WTC11 (cell line): Measurements from ENCODE around the gene BMP3. TPM values are rescaled to one million over a fixed set of nuclear protein-coding genes. Genes with fewer than 3 reads are reported as not detected.

Experiments used
- ATAC-seq: fragments of 200-7000 bp; cut with Tn5 transposase; 2 replicates; pipeline ENCODE4 v1.10.0; 2021; ENCODE audit warnings: mild to moderate bottlenecking, moderate library complexity
- CTCF ChIA-PET: fragments of 300-600 bp; sonication (Branson Sonifier 250); formaldehyde crosslinking; loops from one replicate; lab custom pipeline; 2021; ENCODE audit warnings: antibody characterized with exemption; lab: Charles Lee
- POLR2A ChIA-PET: fragments of 350-600 bp; sonication (Branson Sonifier 250); formaldehyde crosslinking; loops from one replicate; lab custom pipeline; 2021; ENCODE audit warnings: antibody characterized with exemption; lab: Charles Lee
- DNase-seq: peaks from one replicate; pipeline ENCODE4 v3.0.0; 2021; ENCODE audit warnings: low spot score
- H3K27ac Mint-ChIP-seq: 2 replicates; pipeline ENCODE4 v1.8.0; 2021; ENCODE audit warnings: mixed read lengths
- H3K27me3 Mint-ChIP-seq: 2 replicates; pipeline ENCODE4 v1.8.0; 2021; ENCODE audit warnings: low read depth, mild to moderate bottlenecking, moderate library complexity, mixed read lengths
- H3K36me3 Mint-ChIP-seq: 2 replicates; pipeline ENCODE4 v1.8.0; 2021; ENCODE audit warnings: mixed read lengths
- H3K4me1 Mint-ChIP-seq: 2 replicates; pipeline ENCODE4 v1.8.0; 2022; ENCODE audit warnings: mixed read lengths
- H3K4me3 Mint-ChIP-seq: 2 replicates; pipeline ENCODE4 v1.8.0; 2021; ENCODE audit warnings: mild to moderate bottlenecking, moderate library complexity, mixed read lengths
- H3K9me3 Mint-ChIP-seq: 2 replicates; pipeline ENCODE4 v1.8.0; 2021; ENCODE audit warnings: mixed read lengths
- CREB1 ChIP-seq: sonication (generic); formaldehyde crosslinking; IDR thresholded peaks from 2 replicates; pipeline ENCODE4 v1.8.0; 2023; ENCODE audit warnings: mild to moderate bottlenecking, missing genetic modification reagents
- E2F4 ChIP-seq: sonication (generic); formaldehyde crosslinking; IDR thresholded peaks from 2 replicates; pipeline ENCODE4 v1.8.1; 2022; ENCODE audit warnings: low read depth, mild to moderate bottlenecking, moderate library complexity, missing genetic modification reagents, borderline replicate concordance
- ELF4 ChIP-seq: sonication (generic); formaldehyde crosslinking; IDR thresholded peaks from 2 replicates; pipeline ENCODE4 v1.8.1; 2022; ENCODE audit warnings: low read depth, mild to moderate bottlenecking, moderate library complexity, missing genetic modification reagents
- EMX1 ChIP-seq: fragments of 250-450 bp; sonication (Bioruptor Pico); IDR thresholded peaks from 2 replicates; pipeline ENCODE4 v1.8.0; 2021; ENCODE audit warnings: mild to moderate bottlenecking
- ETV6 ChIP-seq: sonication (generic); formaldehyde crosslinking; IDR thresholded peaks from 2 replicates; pipeline ENCODE4 v1.8.1; 2022; ENCODE audit warnings: mild to moderate bottlenecking, missing genetic modification reagents
- MLX ChIP-seq: sonication (generic); formaldehyde crosslinking; IDR thresholded peaks from 2 replicates; pipeline ENCODE4 v1.8.1; 2023; ENCODE audit warnings: mild to moderate bottlenecking, missing genetic modification reagents, moderate library complexity
- RORB ChIP-seq: fragments of 250-450 bp; sonication (Bioruptor Pico); IDR thresholded peaks from 2 replicates; pipeline ENCODE4 v1.9.0; 2021; ENCODE audit warnings: mild to moderate bottlenecking
- SMAD3 ChIP-seq: sonication (generic); formaldehyde crosslinking; IDR thresholded peaks from 2 replicates; pipeline ENCODE4 v1.8.0; 2022; ENCODE audit warnings: missing genetic modification reagents, mild to moderate bottlenecking, borderline replicate concordance
- TCF7 ChIP-seq: sonication (generic); formaldehyde crosslinking; IDR thresholded peaks from 2 replicates; pipeline ENCODE4 v1.8.0; 2022; ENCODE audit warnings: mild to moderate bottlenecking, low read depth, missing genetic modification reagents, moderate library complexity
- ZNF671 ChIP-seq: fragments of 250-450 bp; sonication (Bioruptor Pico); IDR thresholded peaks from 2 replicates; pipeline ENCODE4 v1.8.0; 2021; ENCODE audit warnings: mild to moderate bottlenecking
- total RNA-seq: library from RNA; stranded (reverse); gene quantifications from 3 replicates; pipeline ENCODE4 v1.2.3, GENCODE V29; 2021
- TF ChIP-seq, protein P1 (sequence below): fragments of 250-450 bp; sonication (Bioruptor Pico); IDR thresholded peaks from 2 replicates; pipeline ENCODE4 v1.8.0; 2021; ENCODE audit warnings: mild to moderate bottlenecking
- TF ChIP-seq, protein P2 (sequence below): sonication (generic); formaldehyde crosslinking; IDR thresholded peaks from 2 replicates; pipeline ENCODE4 v1.8.0; 2022; ENCODE audit warnings: mild to moderate bottlenecking, missing genetic modification reagents
- TF ChIP-seq, protein P3 (sequence below): sonication (generic); formaldehyde crosslinking; IDR thresholded peaks from 2 replicates; pipeline ENCODE4 v1.8.1; 2022; ENCODE audit warnings: mild to moderate bottlenecking, moderate library complexity, missing genetic modification reagents
- TF ChIP-seq, protein P4 (sequence below): sonication (generic); formaldehyde crosslinking; IDR thresholded peaks from 2 replicates; pipeline ENCODE4 v1.8.0; 2022; ENCODE audit warnings: mild to moderate bottlenecking, missing genetic modification reagents

The BMP3 gene
- total RNA-seq, 1 experiment from 2014 or later, result 0.55 TPM

DNA sequence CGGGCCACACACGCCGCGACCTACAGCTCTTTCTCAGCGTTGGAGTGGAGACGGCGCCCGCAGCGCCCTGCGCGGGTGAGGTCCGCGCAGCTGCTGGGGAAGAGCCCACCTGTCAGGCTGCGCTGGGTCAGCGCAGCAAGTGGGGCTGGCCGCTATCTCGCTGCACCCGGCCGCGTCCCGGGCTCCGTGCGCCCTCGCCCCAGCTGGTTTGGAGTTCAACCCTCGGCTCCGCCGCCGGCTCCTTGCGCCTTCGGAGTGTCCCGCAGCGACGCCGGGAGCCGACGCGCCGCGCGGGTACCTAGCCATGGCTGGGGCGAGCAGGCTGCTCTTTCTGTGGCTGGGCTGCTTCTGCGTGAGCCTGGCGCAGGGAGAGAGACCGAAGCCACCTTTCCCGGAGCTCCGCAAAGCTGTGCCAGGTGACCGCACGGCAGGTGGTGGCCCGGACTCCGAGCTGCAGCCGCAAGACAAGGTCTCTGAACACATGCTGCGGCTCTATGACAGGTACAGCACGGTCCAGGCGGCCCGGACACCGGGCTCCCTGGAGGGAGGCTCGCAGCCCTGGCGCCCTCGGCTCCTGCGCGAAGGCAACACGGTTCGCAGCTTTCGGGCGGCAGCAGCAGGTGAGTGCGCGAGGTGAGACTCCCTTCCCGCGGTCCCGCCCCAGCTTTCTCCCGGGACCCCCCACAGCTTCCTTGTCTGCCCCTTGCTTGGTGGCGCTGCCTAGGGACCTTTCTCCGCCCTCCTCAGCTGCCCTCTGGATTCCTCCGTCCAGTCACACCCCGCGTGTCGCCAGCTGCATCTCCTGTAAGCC, 678 bp downstream of the BMP3 start (continued):
- TF ChIP-seq, protein P1, sequence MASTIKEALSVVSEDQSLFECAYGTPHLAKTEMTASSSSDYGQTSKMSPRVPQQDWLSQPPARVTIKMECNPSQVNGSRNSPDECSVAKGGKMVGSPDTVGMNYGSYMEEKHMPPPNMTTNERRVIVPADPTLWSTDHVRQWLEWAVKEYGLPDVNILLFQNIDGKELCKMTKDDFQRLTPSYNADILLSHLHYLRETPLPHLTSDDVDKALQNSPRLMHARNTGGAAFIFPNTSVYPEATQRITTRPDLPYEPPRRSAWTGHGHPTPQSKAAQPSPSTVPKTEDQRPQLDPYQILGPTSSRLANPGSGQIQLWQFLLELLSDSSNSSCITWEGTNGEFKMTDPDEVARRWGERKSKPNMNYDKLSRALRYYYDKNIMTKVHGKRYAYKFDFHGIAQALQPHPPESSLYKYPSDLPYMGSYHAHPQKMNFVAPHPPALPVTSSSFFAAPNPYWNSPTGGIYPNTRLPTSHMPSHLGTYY (CRISPR knock-in tag), result no peak
- TF ChIP-seq, protein P2, sequence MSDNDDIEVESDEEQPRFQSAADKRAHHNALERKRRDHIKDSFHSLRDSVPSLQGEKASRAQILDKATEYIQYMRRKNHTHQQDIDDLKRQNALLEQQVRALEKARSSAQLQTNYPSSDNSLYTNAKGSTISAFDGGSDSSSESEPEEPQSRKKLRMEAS (CRISPR knock-in tag), result peak; percentile 62
- TF ChIP-seq, protein P3, sequence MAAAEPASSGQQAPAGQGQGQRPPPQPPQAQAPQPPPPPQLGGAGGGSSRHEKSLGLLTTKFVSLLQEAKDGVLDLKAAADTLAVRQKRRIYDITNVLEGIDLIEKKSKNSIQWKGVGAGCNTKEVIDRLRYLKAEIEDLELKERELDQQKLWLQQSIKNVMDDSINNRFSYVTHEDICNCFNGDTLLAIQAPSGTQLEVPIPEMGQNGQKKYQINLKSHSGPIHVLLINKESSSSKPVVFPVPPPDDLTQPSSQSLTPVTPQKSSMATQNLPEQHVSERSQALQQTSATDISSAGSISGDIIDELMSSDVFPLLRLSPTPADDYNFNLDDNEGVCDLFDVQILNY (CRISPR knock-in tag), result 0 out of 2 replicates have a peak, but pooled peaks have one; percentile 32
- TF ChIP-seq MLX (CRISPR knock-in tag), result no peak
- TF ChIP-seq EMX1, result no peak
- TF ChIP-seq ELF4, result no peak
- no peak for TF ChIP-seq TCF7
- TF ChIP-seq RORB (CRISPR knock-in tag), result no peak
- TF ChIP-seq, protein P4, sequence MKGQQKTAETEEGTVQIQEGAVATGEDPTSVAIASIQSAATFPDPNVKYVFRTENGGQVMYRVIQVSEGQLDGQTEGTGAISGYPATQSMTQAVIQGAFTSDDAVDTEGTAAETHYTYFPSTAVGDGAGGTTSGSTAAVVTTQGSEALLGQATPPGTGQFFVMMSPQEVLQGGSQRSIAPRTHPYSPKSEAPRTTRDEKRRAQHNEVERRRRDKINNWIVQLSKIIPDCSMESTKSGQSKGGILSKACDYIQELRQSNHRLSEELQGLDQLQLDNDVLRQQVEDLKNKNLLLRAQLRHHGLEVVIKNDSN (CRISPR knock-in tag), result 0 out of 2 replicates have a peak, but pooled peaks have one; percentile 16
- no peak for TF ChIP-seq SMAD3 (CRISPR knock-in tag)
- TF ChIP-seq ZNF671 (CRISPR knock-in tag), result no peak
- no peak for TF ChIP-seq E2F4 (CRISPR knock-in tag)

DNA sequence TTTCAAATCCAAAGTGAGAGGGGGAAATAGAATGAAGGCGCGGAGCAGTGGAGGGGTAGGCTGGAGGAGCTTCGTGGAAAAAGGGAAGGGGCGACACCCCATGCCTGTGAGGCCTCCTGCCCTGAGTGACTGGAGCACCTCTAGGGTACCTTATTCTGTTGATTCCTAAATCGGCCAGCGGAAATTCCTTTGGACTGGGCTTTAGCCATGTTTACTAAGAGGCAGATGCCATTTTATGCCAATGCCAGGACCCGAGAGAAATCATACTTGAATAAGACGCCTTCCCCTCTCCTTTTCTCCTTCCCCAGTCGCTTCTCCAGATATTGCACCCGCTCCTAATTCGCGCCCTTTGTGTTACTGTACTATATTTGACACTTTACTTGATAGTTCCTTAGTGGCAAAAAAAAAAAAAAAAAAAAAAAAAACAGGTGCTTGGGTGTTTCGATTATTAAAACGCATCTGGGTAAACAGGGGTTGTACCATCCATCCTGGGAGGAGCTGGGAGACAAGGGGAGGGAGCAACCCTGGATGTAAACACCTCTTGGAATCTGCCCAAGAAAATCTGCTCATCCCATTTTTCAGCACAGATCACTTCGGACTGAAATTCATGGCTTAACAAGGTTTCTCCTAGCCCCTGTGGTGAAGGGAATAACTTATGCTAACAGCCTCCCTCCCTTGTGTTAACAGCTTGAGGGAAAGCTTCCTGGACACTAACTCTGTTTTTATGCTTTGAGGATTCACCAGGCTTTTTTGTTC, 1.5 kb downstream of the BMP3 start:
- Mint-ChIP-seq H3K9me3 (no peaks in the 10 kb centered on the region), H3K36me3 (no peaks in the 10 kb centered on the region), H3K4me1 (peaks cover 35% of the 10 kb centered on the region), H3K4me3 (peak overlapping the region; percentile 97), H3K27me3 (peaks cover 67% of the 10 kb centered on the region), H3K27ac (no peak overlapping the region)
- TF ChIP-seq CREB1 (CRISPR knock-in tag), result no peak
- 0 out of 2 replicates have a peak, but pooled peaks have one; percentile 0 for TF ChIP-seq ETV6 (CRISPR knock-in tag)
- DNase-seq (no peak), ATAC-seq (peak; percentile 7)
- ChIA-PET POLR2A (interaction anchor here (1.2 kb wide), 1 partner anchor 669 kb away, joined by 3 read pairs; no protein-coding TSS in a partner anchor), CTCF (interaction anchor here (0.6 to 5.9 kb wide), 11 partner anchors 8 to 829 kb away, joined by 3 to 33 read pairs (median 4); partner anchors contain the start of gene CFAP299)
